GM12878 (cell line): ENCODE results near the gene PLVAP. TPM values are rescaled to one million over a fixed set of nuclear protein-coding genes. Genes with fewer than 3 reads are reported as not detected.

Experiments used
- ATAC-seq: fragments of 200-7000 bp; cut with Tn5 transposase; 3 replicates; pipeline ENCODE4 v1.9.1; 2020; ENCODE audit warnings: mild to moderate bottlenecking, moderate library complexity
- BruUV-seq: library from RNA; stranded (reverse); fragments of 400-500 nt; replicated peaks from 2 replicates; lab custom pipeline; 2021; lab: Mats Ljungman, UMichigan
- CTCF ChIA-PET: fragments of 300-600 bp; sonication (Branson Sonifier 250); formaldehyde crosslinking; extraction: SDS; loops from one replicate; lab custom pipeline; 2021; ENCODE audit warnings: inconsistent platforms; lab: Yijun Ruan, JAX
- POLR2A ChIA-PET: fragments of 350-600 bp; formaldehyde crosslinking; extraction: SDS; loops from one replicate; lab custom pipeline; 2021; ENCODE audit warnings: inconsistent platforms; lab: Charles Lee
- RAD21 ChIA-PET: fragments of 300-600 bp; sonication (Branson Sonifier 250); formaldehyde crosslinking; loops from one replicate; lab custom pipeline; 2023; ENCODE audit warnings: antibody characterized with exemption; ENCODE audit not compliant: unreplicated experiment; lab: Charles Lee
- SMC1A ChIA-PET: fragments of 300-600 bp; sonication (Branson Sonifier 250); formaldehyde crosslinking; loops from one replicate; lab custom pipeline; 2023; ENCODE audit not compliant: unreplicated experiment, uncharacterized antibody; lab: Charles Lee
- DNase-seq: peaks from one replicate; pipeline ENCODE4 v3.0.0-alpha.2; 2011; ENCODE audit warnings: low read depth, low spot score
- FAIRE-seq: peaks from 3 replicates; lab custom pipeline; 2011; peaks lifted over from hg19 to GRCh38; lab: Jason Lieb, UNC
- H2AFZ ChIP-seq: 2 replicates; pipeline ENCODE4 v1.6.0; 2011; ENCODE audit warnings: low read depth, low read length, control low read depth; ENCODE audit not compliant: control insufficient read depth
- H3K27ac ChIP-seq: 2 replicates; pipeline ENCODE4 v1.5.1; 2011; ENCODE audit warnings: control low read depth; ENCODE audit not compliant: control insufficient read depth, insufficient read depth
- H3K27me3 ChIP-seq, 2 experiments: replicated peaks in 1 of 2; 2 replicates each; pipeline versions ENCODE4 v1.6.0 to v1.6.1; 2011; ENCODE audit warnings: low read length in 1 of 2; ENCODE audit not compliant: control insufficient read depth in 2 of 2, insufficient read depth in 2 of 2
- H3K36me3 ChIP-seq, 2 experiments: 2 replicates each; pipeline ENCODE4 v1.5.1; 2011; ENCODE audit warnings: low read length in 1 of 2; ENCODE audit not compliant: control insufficient read depth in 2 of 2, insufficient read depth in 2 of 2
- H3K4me1 ChIP-seq: 2 replicates; pipeline ENCODE4 v1.6.1; 2011; ENCODE audit warnings: mild to moderate bottlenecking, low read length, moderate library complexity, mixed read lengths; ENCODE audit not compliant: control insufficient read depth, insufficient read depth
- H3K4me2 ChIP-seq: 2 replicates; pipeline ENCODE4 v1.6.0; 2011; ENCODE audit warnings: control low read depth; ENCODE audit not compliant: control insufficient read depth, insufficient read depth
- H3K4me3 ChIP-seq: fragments of 200-600 bp; sonication (generic); 2 replicates; pipeline ENCODE4 v1.5.1; 2016
- H3K79me2 ChIP-seq: 2 replicates; pipeline ENCODE4 v1.6.0; 2011; ENCODE audit warnings: low read length; ENCODE audit not compliant: control insufficient read depth, insufficient read depth
- H3K9ac ChIP-seq: 2 replicates; pipeline ENCODE4 v1.8.0; 2011; ENCODE audit warnings: low read length, control low read depth, mixed read lengths; ENCODE audit not compliant: control insufficient read depth, insufficient read depth
- H3K9me3 ChIP-seq: replicated peaks from 3 replicates; pipeline ENCODE4 v1.5.1; 2011; ENCODE audit warnings: mild to moderate bottlenecking, low read length; ENCODE audit not compliant: control insufficient read depth, insufficient read depth
- H4K20me1 ChIP-seq: 2 replicates; pipeline ENCODE4 v1.6.0; 2011; ENCODE audit not compliant: control insufficient read depth, insufficient read depth
- IRF4 ChIP-seq: IDR thresholded peaks from 2 replicates; pipeline ENCODE4 v1.6.1; 2011; ENCODE audit warnings: low read depth, low read length
- IRF5 ChIP-seq: fragments of 450-650 bp; IDR thresholded peaks from 2 replicates; pipeline ENCODE4 v1.6.1; 2017; ENCODE audit warnings: borderline replicate concordance
- JUND ChIP-seq: IDR thresholded peaks from 2 replicates; pipeline ENCODE4 v1.6.1; 2012; ENCODE audit warnings: low read depth, mild to moderate bottlenecking, low read length, improper control_type of control experiment, moderate library complexity
- KDM1A ChIP-seq: fragments of 200-600 bp; sonication (generic); IDR thresholded peaks from 2 replicates; pipeline ENCODE4 v1.6.1; 2016; ENCODE audit warnings: borderline replicate concordance
- MTA3 ChIP-seq: IDR thresholded peaks from 2 replicates; pipeline ENCODE4 v1.6.1; 2012; ENCODE audit warnings: low read length, inconsistent platforms, borderline replicate concordance
- NFYA ChIP-seq: IDR thresholded peaks from 2 replicates; pipeline ENCODE4 v1.6.1; 2011; ENCODE audit warnings: low read depth, mild to moderate bottlenecking, low read length, improper control_type of control experiment, borderline replicate concordance
- POLR2AphosphoS5 ChIP-seq: IDR thresholded peaks from 2 replicates; pipeline ENCODE4 v1.6.1; 2011; ENCODE audit warnings: mild to moderate bottlenecking, low read length, inconsistent platforms
- RAD51 ChIP-seq: fragments of 450-650 bp; IDR thresholded peaks from 2 replicates; pipeline ENCODE4 v1.6.1; 2016; ENCODE audit warnings: moderate library complexity, mild to moderate bottlenecking, inconsistent platforms
- SIN3A ChIP-seq: IDR thresholded peaks from 2 replicates; pipeline ENCODE4 v1.6.1; 2012; ENCODE audit warnings: low read depth, low read length, improper control_type of control experiment
- SMC3 ChIP-seq: IDR thresholded peaks from 2 replicates; pipeline ENCODE4 v1.6.1; 2011; ENCODE audit warnings: low read length, improper control_type of control experiment, borderline replicate concordance
- SP1 ChIP-seq: IDR thresholded peaks from one replicate; pipeline ENCODE4 v1.6.1; 2011; ENCODE audit warnings: low read depth, low read length
- SRF ChIP-seq, 2 experiments: IDR thresholded peaks; 2 replicates each; pipeline ENCODE4 v1.6.1; 2011; ENCODE audit warnings: low read depth in 2 of 2, low read length in 2 of 2, mild to moderate bottlenecking in 1 of 2, moderate library complexity in 1 of 2
- STAT1 ChIP-seq: fragments of 450-650 bp; conservative IDR thresholded peaks from 2 replicates; pipeline ENCODE4 v1.6.1; 2014; ENCODE audit warnings: antibody characterized with exemption, mild to moderate bottlenecking
- TBL1XR1 ChIP-seq: IDR thresholded peaks from 2 replicates; pipeline ENCODE4 v1.6.1; 2012; ENCODE audit warnings: low read depth, low read length, improper control_type of control experiment
- ZNF217 ChIP-seq: fragments of 450-650 bp; IDR thresholded peaks from 2 replicates; pipeline ENCODE4 v1.6.1; 2017; ENCODE audit warnings: antibody characterized with exemption, mild to moderate bottlenecking
- WGBS: methylation state at CpG from one replicate; pipeline ENCODE4 v1.1.6; 2016; ENCODE audit warnings: low lambda C conversion rate; ENCODE audit not compliant: insufficient replicate concordance, insufficient coverage; ENCODE audit errors: missing lambda C conversion rate; 5-methylcytosine and 5-hydroxymethylcytosine counted together
- in situ Hi-C: fragments of 300-500 bp; cut with MboI; formaldehyde crosslinking; loops from 9 replicates; pipeline ENCODE4 v1.14.3; 2018; ENCODE audit warnings: mixed read lengths
- intact Hi-C: fragments of 100-400 bp; cut with micrococcal nuclease; formaldehyde crosslinking; loops from one replicate; pipeline ENCODE4 v1.14.2; 2022; ENCODE audit not compliant: unreplicated experiment
- polyA plus RNA-seq, 11 experiments: library from polyadenylated mRNA; depleted of rRNA in 4 of 11; unstranded in 6 of 11; stranded (reverse) in 5 of 11; fragments of >200 nt; fragmentation: Nextera tagmentation in 4 of 11; fragmentation: Illumina TruSeq in 1 of 11; extraction: Ambion mirVana in 4 of 11; extraction: Trizol in 1 of 11; gene quantifications; 1 replicate in 1 of 11; 2 replicates in 10 of 11; pipeline versions ENCODE4 v1.2.1 to v1.2.3, GENCODE V29; 2011 to 2016; ENCODE audit warnings: inconsistent platforms in 2 of 11, missing spikeins in 2 of 11, low read depth in 1 of 11
- total RNA-seq, 4 experiments: library from RNA; depleted of rRNA in 3 of 4; stranded (reverse); fragments of >200 nt in 3 of 4; fragmentation: Illumina TruSeq in 1 of 4; extraction: Trizol in 1 of 4; gene quantifications; 2 replicates each; pipeline versions ENCODE4 v1.2.1 to v1.2.3, GENCODE V29; 2013 to 2021
- TF ChIP-seq, protein P1 (sequence below): IDR thresholded peaks from 2 replicates; pipeline ENCODE4 v1.6.1; 2011; ENCODE audit warnings: mild to moderate bottlenecking, low read depth, low read length, moderate library complexity; ENCODE audit not compliant: insufficient replicate concordance
- TF ChIP-seq, protein P2 (sequence below): fragments of 450-650 bp; formaldehyde crosslinking; IDR thresholded peaks from 2 replicates; pipeline ENCODE4 v1.5.0; 2022; ENCODE audit warnings: mild to moderate bottlenecking, missing genetic modification characterization

The PLVAP gene
- total and polyA plus RNA-seq, 10 of the 15 experiments (the other 5 are each of a cell fraction or from before 2014, with no cell fraction given): 0.03 to 0.54 (median 0.06) TPM; not detected in 4

GRCh38 chr19:17309198-17309964 lies 67.8 kb downstream of the PLVAP start, which contains the start of gene DDA1:
DDA1 (plus strand) TSS chr19:17309563; CDS start chr19:17309655, 92 bp downstream.
- Histone ChIP-seq H4K20me1 (peaks cover 3% of the 10 kb centered on the region; the same call in 1 of the 2 replicates), H3K9ac (peak within 1 kb of the TSS; percentile 80), H3K9me3 (no peaks in the 10 kb centered on the region), H3K4me2 (peak within 1 kb of the TSS; percentile 98), H3K27ac (peak within 1 kb of the TSS; percentile 88), H3K4me3 (peak within 1 kb of the TSS; percentile 96), H3K27me3 (no peaks in the 10 kb centered on the region), H3K4me1 (peaks cover 20% of the 10 kb centered on the region), H3K79me2 (peaks cover 37% of the 10 kb centered on the region), H2AFZ (peak within 1 kb of the TSS; percentile 72), H3K36me3 (peaks cover under 1 to 9% of the 10 kb centered on the region in 2 experiments; a peak in 3 of 4 replicates)
- FAIRE-seq: peak; percentile 100
- SMC1A ChIA-PET: interaction anchor here (1.0 to 2.0 kb wide), 3 partner anchors 16 to 27 kb away, joined by 4 to 6 read pairs (median 5); no protein-coding TSS in a partner anchor
- in situ Hi-C loops (no loop called here), intact Hi-C loops (loop anchor here (1.0 to 10.0 kb wide), 2 partner anchors 25 to 415 kb away; partner anchors contain the start of gene ANO8)
- RAD21 ChIA-PET: interaction anchor here (0.8 to 1.5 kb wide), 13 partner anchors 12 to 110 kb away, joined by 3 to 9 read pairs (median 4); partner anchors contain the start of genes ANO8, BABAM1, BST2 and USE1
- CTCF ChIA-PET: interaction anchor here (0.8 to 1.8 kb wide), 7 partner anchors 23 to 111 kb away, joined by 3 to 9 read pairs (median 4); partner anchors contain the start of gene BABAM1
- TSS peak; percentile 65 for BruUV-seq
- peak; percentile 100 for DNase-seq
- ATAC-seq: peak; percentile 87
- POLR2A ChIA-PET: interaction anchor here (0.5 to 2.9 kb wide), 13 partner anchors 12 to 110 kb away, joined by 3 to 24 read pairs (median 4); partner anchors contain the start of genes ANO8, BABAM1, BST2 and MVB12A
- 1% methylated on average over 42 of the region's 46 CpGs for WGBS
- TF ChIP-seq POLR2AphosphoS5: peak; percentile 81
- TF ChIP-seq MTA3: no peak
- TF ChIP-seq TBL1XR1: no peak
- no peak for TF ChIP-seq SRF (IDR thresholded peaks at IDR 0.05; ENCODE audit: low read depth in 2 of 2, low read length in 2 of 2)
- TF ChIP-seq NFYA: peak; percentile 88
- TF ChIP-seq, protein P1, sequence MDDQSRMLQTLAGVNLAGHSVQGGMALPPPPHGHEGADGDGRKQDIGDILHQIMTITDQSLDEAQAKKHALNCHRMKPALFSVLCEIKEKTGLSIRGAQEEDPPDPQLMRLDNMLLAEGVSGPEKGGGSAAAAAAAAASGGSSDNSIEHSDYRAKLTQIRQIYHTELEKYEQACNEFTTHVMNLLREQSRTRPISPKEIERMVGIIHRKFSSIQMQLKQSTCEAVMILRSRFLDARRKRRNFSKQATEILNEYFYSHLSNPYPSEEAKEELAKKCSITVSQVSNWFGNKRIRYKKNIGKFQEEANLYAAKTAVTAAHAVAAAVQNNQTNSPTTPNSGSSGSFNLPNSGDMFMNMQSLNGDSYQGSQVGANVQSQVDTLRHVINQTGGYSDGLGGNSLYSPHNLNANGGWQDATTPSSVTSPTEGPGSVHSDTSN: peak; percentile 72
- no peak for TF ChIP-seq ZNF217
- no peak for TF ChIP-seq JUND
- peak; percentile 10; the same call in 1 of the 2 replicates for TF ChIP-seq SMC3
- TF ChIP-seq SIN3A: peak; percentile 38; the same call in 1 of the 2 replicates
- TF ChIP-seq IRF4: peak; percentile 64; the same call in 1 of the 2 replicates
- no peak for TF ChIP-seq RAD51
- TF ChIP-seq IRF5: no peak
- peak; percentile 100 for TF ChIP-seq SP1
- TF ChIP-seq KDM1A: no peak
- TF ChIP-seq STAT1: no peak
- TF ChIP-seq, protein P2, sequence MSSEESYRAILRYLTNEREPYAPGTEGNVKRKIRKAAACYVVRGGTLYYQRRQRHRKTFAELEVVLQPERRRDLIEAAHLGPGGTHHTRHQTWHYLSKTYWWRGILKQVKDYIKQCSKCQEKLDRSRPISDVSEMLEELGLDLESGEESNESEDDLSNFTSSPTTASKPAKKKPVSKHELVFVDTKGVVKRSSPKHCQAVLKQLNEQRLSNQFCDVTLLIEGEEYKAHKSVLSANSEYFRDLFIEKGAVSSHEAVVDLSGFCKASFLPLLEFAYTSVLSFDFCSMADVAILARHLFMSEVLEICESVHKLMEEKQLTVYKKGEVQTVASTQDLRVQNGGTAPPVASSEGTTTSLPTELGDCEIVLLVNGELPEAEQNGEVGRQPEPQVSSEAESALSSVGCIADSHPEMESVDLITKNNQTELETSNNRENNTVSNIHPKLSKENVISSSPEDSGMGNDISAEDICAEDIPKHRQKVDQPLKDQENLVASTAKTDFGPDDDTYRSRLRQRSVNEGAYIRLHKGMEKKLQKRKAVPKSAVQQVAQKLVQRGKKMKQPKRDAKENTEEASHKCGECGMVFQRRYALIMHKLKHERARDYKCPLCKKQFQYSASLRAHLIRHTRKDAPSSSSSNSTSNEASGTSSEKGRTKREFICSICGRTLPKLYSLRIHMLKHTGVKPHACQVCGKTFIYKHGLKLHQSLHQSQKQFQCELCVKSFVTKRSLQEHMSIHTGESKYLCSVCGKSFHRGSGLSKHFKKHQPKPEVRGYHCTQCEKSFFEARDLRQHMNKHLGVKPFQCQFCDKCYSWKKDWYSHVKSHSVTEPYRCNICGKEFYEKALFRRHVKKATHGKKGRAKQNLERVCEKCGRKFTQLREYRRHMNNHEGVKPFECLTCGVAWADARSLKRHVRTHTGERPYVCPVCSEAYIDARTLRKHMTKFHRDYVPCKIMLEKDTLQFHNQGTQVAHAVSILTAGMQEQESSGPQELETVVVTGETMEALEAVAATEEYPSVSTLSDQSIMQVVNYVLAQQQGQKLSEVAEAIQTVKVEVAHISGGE (CRISPR knock-in tag): no peak
